Measurements from ENCODE around the gene PTS. TPM values are rescaled to one million over a fixed set of nuclear protein-coding genes. Genes with fewer than 3 reads are reported as not detected.
A peak's percentile ranks its signal among the peaks of the same experiment; 100 is the strongest.

Gene PTS
- total RNA-seq, 1 donor from 2014 or later = 24.5 TPM

DNA sequence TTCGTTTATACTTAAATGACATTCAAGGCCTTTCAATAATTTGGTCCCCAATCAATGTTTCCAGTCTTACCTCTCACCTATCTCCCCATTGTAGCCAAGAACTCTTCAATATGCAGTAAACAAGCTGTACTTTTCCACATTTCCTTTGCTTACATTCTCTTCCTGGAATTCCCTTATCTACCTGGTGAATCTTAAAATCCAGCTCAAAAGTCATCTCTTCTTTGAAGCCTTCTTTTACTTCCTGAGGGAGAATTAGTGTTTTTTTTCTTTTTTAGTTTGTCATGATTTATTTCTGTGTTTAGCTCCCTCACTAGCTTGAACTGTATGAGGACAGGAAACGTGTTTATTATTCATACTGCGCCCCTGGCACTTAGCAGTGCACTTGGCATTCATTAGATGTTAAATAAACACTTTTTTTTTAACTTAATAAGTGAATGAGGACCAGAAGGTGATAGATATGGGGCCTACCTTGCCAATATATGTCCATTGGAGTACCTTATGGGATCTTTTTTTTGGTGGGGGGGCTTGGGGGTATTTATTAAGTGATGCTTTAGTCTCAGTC, 4.9 kb upstream of the PTS start:
- no peak for DNase-seq (ENCODE audit: extremely low read depth, low read depth, low spot score)

DNA sequence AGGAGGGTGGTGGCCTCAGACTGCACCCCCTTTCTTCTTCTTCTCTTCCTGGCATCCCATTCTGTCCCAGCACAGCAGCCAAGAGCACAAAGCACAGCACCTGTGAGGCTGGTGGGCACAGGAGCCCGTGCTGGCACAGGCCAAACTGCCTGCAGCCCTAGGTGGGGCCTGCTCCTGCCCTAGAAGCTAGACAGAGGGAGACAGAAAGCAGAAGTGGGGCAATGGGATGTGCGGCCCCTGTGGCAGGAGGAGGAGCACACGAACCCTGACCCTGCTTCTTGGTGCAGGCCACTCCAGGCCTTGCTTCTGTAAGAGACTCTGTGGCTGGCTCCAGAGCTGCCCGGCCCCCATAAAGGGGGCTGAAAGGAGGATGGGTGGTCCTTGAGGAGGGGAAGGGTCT, 3.9 kb upstream of the PTS start:
- no peak for DNase-seq (ENCODE audit: extremely low read depth, low read depth, low spot score)

DNA sequence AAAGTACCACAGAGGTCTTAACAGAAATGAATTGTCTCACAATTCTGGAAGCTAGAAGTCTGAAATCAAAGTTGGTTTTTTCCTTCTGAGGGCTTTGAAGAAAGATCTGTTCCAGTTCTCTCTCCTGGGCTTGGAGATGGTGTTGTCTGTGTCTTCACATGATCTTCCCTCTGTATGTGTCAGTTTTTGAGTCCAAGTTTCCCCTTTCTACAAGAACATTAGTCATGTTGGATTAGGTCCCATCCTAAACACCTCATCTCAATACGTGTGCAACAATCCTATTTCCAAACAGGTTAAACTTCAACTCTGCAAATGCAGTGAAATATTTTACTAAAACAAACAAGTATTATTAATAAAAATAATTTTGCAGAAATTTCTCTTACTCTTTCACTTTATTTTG, 3.1 kb upstream of the PTS start:
- no peak for DNase-seq (ENCODE audit: extremely low read depth, low read depth, low spot score)

- no peak for DNase-seq (ENCODE audit: extremely low read depth, low read depth, low spot score)
Measured at GRCh38 chr11:112223754-112224532, 2.3 kb upstream of the PTS start.

DNA sequence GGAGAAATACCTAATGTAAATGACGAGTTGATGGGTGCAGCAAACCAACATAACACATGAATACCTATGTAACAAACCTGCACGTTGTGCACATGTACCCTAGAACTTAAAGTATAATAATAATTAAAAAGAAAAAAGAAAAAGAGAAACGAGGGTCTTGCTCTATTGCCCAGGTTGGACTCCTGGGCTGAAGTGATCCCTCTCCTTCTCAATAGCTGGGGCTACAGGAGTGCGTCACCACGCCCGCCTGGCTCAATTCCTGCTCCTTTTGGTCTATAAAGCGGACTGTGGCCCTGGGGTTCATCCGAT, 521 bp upstream of the PTS start:
- DNase-seq (ENCODE audit: extremely low read depth, low read depth, low spot score) = no peak

DNA sequence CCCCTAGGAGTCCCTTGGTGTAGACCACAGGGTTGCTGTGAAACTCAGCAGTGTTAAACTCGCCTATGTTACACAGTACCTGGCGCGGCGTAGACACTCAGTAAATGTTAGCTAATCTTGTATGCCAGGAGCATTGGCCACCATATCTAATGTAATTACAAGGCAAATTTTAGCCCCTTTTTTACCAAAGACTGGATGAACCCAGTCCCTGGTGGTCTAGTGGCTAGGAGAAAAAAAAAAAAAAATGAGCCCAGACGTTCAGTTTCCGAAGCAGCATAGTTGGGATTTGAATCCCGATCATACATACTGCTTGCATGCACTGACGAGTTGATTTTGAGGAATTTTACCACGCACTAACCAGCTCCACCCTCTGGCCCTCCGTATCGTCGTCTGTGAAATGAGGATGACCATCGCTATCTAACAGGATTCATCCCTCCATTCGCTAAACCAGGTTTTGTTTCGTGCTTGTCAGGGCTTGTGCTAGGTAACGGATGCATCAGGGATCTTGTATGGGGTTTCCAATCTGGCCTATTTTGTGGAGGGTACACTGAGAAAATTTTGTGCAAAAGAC, 688 bp downstream of the PTS start:
- DNase-seq (ENCODE audit: extremely low read depth, low read depth, low spot score) = no peak

- no peak for DNase-seq (ENCODE audit: extremely low read depth, low read depth, low spot score)
Measured at GRCh38 chr11:112227471-112227870, 1.2 kb downstream of the PTS start.

DNA sequence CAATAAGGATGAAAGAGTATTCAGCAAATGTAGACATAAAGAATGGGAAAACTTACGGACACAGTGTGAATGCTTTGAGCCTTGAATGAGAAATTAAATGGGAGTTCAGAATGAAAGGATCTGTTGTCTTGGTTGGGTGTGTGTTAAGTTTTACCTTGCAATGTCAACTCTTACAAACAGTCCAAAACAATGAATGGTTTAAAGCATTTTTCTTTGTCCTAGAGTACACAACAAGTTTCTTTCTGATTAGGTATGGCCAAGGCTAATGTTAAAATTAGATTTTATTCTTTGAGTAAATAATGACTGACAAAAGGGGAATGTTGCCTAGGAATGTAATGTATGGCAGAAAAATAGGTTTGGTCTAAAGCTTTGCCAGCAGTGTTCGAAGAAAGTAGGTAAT, 2.5 kb downstream of the PTS start:
- DNase-seq (ENCODE audit: extremely low read depth, low read depth, low spot score) = no peak

GRCh38 chr11:112229159-112229558, 2.9 kb downstream of the PTS start:
- no peak for DNase-seq (ENCODE audit: extremely low read depth, low read depth, low spot score)

- no peak for DNase-seq (ENCODE audit: extremely low read depth, low read depth, low spot score)
Measured at GRCh38 chr11:112229746-112230433, 3.7 kb downstream of the PTS start.

DNA sequence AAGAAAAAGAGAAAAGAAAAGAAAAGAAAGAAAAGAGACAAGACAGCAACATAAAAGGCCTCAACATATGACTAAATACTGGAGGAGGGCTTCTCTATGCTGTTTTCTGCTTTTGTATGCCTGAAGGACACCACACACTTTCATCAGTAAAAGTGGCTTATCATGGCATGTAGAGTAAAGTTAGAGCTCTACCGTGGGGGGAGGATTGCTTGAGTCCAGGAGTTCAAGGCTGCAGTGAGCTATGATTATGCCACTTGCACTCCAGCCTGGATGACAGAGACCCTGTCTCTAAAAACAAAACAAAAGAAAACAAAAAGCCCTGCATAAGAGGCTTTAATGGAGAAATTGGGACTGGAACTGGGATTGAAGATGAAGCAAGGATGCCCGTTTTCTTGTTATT, 5.7 kb downstream of the PTS start:
- no peak for DNase-seq (ENCODE audit: extremely low read depth, low read depth, low spot score)

DNA sequence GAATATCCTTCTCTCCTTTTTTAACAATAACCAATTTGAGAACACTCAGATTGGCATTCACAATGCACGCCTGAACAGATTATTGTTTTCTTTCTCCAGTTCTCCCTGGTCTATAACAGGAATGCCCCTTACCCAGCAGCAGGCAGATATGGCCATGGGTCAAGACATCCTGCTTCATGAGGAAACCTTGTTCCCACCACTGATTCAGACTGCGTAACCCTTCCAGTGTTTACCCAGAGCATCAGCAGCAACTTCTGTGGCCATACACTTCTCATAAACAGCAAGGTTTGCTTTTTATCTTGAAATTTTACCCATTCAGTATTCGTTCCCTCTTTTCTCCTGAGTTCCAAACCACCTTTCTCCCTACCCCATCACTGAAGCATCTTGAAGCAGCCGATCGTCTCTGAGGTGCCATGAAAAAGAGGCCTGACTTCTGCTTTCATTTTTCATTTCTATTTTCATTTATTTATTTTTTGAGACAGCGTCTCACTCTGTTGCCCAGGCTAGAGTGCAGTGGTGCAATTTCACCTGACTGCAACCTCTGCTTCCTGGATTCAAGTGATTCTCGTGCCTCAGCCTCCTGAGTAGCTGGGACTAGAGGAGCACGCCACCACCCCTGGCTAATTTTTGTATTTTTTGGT, 9.6 kb downstream of the PTS start:
- DNase-seq (ENCODE audit: extremely low read depth, low read depth, low spot score) = no peak

DNA sequence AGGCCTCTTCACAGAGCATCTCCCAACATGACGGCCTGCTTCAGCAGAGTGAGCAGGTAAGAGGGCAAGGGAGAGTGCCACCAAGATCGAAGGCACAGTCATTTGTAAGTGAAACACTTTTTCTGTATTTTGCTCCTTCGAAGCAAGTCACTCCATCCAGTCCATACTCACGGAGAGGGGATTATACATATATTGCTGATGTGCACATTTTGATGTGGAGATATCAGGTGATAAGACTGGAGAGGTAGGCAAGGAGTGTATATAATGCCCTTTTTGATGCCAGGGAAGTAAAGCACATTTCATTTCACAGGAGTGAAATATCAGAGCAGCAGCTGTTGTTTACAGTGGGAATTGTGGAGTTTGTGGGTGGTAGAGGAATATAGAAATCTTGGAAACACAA, 11.2 kb downstream of the PTS start:
- DNase-seq (ENCODE audit: extremely low read depth, low read depth, low spot score) = no peak

DNA sequence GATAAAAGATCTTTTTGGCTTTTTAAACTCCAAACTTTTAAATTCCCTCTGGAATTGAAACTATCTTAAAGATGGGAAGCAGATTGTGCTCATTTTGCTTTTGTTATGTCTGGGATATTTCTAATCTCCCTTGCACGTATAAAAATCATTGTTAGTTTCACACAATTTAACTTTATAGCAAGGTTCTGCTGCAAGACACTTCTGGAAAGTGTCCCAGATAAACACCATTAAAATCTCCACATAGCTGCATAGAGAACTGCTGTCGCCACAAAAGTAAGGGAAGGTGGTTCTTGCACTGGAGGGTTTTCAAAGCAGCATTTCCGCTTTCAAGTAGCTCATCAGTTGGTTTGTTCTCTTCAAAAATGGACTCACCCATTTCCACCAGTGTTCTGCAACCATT, 11.8 kb downstream of the PTS start:
- no peak for DNase-seq (ENCODE audit: extremely low read depth, low read depth, low spot score)

- no peak for DNase-seq (ENCODE audit: extremely low read depth, low read depth, low spot score)
Measured at GRCh38 chr11:112241486-112241885, 15.3 kb downstream of the PTS start.

DNA sequence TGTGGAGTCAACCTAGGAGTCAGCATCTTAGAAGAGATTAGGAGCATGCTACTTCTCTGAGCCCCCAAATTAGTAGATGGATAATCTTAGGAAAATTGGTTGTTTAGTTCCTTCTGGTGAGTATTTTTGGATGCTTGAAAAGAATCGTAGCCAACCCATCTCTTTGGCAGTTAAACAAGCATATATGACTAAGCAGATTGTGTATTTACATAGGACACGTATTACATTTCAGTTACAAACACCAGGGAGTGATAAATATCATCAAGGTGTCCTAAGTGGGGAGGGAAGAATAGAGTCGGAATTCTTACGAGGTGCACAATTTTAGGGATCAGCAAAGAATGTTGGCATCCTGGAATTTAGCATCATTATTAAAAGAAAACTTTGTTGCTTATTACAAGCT, 21.0 kb downstream of the PTS start:
- DNase-seq (ENCODE audit: extremely low read depth, low read depth, low spot score) = no peak

DNA sequence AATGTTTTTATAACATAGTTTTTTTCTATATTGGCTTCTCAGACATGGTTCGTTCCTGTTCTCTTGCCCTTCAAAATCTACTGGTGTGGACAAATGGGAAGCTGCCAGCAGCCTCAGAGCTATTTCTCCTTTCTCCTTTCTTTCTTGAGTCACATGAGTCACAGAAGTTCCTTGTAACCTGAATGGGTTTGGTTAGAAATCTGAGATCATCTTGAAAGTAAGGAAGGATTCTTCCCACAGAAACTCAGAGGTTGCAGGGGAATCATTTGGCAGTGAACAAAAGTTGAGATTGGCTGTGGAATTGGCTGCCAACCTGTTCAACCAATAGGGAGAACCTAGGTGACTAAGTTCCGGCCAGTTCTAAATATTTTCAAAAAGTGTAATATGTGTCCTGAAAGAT, 22.0 kb downstream of the PTS start:
- DNase-seq (ENCODE audit: extremely low read depth, low read depth, low spot score) = no peak

DNA sequence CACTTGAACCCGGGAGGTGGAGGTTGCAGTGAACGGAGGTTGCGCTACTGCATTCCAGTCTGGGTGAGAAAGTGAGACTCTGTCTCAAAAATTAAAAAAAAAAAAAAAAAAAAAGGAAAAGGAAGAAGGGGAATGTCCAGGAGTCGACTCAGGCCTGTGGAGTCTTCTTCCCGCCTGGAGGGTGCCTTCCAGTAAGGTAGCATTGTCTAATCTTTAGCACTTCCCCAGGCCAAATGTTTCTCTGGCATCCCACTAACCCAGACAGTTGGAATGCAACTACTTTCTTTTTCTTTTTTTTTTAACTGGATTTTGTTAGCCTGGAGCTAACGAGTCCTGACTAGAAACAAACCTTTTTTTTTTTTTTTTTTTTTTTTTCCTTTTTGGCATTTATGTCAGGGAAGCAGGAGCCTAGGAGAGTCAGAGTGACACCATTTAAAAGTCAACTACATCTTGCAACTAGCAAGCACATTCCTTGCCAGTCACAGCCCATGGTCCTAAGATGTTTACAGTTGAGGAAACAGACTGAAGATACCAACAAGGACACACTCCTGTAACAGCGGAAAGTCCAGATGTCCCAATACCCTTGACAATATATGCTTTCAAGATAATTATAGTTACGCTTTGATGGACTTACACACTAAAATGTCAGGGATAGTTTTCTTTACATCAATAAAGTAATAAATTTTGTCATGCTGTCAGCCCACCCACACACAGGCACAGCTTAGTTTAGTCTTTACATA, 23.8 kb downstream of the PTS start:
- no peak for DNase-seq (ENCODE audit: extremely low read depth, low read depth, low spot score)

DNA sequence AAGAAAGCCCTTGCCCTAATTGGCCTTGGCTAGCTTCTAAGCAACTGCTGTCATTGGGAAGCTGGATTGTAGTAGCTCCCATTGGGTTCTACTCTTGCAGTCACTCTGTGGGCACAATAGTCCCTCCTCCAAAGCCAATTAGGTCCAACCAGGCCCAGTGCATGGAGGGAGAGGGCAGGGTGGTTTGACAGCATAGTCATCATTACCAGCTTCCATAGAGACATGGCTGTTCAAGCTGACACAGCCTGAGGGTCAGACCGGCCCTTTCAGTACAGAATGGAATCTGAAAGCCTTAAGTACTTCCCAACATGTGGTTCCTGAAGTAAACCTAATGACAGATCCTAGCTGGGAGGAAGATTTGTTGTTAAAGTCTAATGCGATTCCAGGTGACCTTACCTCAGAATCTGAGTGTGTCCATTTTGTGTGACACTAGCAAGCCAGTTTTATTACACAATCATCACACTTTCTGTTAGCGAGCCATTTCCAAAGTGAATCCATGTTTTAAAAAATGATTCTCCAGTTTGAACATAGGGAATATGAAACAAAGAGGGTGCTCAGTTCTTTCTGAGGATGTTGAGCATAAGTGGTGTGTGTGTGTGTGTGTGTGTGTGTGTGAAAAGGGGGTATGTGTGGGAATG, 27.5 kb downstream of the PTS start:
- no peak for DNase-seq (ENCODE audit: extremely low read depth, low read depth, low spot score)

GRCh38 chr11:112255067-112255720, 29.0 kb downstream of the PTS start:
- DNase-seq (ENCODE audit: extremely low read depth, low read depth, low spot score) = peak; percentile 55

Measured in glomerular endothelial cell (primary cell).